ENCODE data around the gene LDB2.

Gene LDB2

GRCh38 chr4:16801356-16801755 is 97.1 kb downstream of the LDB2 start:
- no peak for DNase-seq

DNA sequence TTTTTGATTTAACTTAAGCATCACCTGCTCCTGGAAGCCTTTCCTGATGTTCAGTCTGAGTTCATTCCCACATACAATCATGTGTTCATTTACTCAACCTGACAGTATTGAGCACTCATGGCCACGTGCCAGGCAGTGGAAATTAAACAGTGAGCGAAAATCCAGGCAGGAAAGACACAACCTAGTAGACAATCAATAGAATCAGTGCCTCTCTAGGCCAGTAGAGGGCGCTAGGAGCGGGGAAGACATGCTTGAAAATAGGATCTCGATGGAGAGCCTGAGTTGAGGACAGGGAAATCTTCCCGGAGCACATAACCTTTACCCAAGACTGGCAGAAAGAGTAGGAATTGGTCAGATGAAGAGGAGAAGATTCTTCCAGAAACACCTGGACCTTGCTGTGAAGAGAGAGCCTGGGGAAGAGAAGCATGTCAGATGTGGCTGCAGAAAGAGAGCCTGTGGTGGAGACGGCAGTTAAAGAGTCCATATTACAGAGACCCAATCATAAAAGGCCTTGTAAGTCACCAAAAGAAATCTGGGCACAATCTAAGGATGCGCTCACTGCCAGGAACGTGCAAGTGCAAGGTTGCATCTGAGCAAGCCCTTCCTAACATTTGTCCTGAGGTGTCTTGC is 103.5 kb downstream of the LDB2 start:
- DNase-seq: peak; percentile 37

DNA sequence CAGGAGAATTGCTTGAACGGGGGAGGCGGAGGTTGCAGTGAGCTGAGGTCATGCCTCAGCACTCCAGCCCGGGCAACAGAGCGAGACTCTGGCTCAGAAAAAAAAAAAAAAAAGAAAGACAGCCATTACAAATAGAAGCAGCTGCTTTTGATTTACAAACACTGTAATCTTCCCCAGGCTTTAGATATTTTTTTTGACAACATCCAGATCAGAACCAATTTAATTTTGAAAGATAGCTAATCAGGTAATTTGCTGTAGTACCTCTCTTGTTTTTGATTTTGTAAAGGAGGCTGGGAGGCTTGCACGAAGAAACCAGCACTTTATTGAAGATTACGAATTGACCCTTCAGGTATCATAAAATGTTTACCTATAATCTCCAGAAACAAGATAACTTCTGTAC is 107.0 kb downstream of the LDB2 start:
- no peak for DNase-seq

- no peak for DNase-seq
These were observed 107.9 kb downstream of the LDB2 start for GRCh38 chr4:16790508-16790907.

- DNase-seq: no peak
These were observed 109.6 kb downstream of the LDB2 start for GRCh38 chr4:16788868-16789267.

GRCh38 chr4:16785793-16786527 is 112.5 kb downstream of the LDB2 start:
- no peak for DNase-seq

DNA sequence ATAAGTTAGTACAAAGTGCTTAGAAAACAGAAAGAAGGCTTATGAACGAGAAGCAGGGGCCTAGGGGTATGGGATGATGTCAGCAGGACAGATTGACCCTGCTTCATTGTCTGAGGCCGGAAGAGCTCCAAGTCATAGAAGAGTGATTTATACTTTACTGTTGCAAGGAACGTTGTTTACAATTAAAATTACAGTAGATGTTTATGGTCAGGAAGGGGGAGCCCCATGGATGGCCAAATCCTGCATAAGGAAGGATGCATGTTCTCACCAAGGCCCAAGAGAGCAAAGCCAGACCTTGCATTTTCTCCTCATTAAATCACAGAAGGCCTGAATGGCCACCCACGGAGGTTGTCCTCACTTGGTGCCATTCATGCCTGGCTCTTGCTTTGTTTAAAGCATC is 115.3 kb downstream of the LDB2 start:
- DNase-seq: no peak

DNA sequence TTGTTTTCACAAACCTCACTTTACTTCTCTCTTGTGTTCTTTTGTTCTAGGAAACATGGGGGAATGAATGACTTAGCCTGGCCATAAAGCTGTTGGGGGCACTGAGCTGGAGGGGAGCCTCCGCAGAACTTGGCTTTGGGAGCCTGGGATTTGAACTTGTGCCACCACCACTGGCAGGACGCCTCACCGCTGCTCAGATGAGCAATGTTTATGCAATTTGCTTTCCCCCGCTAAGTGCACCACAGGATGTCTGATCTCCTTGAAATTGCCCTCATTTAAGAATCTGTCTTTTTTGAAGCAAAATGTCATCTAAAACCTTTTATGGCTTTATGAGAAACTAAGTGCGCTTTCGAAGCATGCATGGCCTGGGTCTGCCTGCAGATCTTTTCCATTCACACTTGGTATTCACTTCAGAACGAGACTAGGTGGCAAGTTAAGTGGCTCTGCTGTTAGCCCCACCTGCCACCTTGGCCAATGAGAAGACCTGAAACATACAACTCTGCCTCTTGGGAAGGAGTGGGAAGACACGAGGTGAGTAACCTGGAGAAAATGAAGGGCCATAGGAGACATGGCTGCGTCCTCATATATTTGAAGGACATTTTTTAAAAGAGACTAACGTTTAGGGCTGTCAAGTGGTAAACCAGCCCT is 119.3 kb downstream of the LDB2 start:
- no peak for DNase-seq

DNA sequence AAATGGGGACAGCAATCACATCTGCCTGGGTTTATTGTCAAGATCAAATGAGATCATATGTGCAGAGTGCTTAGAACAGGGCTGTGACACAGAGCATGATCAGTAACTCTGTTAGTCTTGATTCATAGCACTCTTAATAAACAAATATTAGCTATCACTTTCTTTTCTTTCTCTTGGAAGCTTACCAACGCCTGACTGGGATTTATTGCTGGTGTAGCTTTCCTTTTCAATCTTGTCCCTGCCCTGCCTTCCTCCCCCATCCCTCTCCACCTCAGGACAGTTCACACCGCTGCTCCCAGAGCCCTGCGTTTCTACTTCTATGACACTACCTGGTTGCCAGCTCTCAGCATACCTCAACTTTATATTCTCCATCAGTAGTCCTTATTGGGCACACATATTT is 120.7 kb downstream of the LDB2 start:
- no peak for DNase-seq

- no peak for DNase-seq
These were observed 122.9 kb downstream of the LDB2 start for GRCh38 chr4:16775411-16776154.

DNA sequence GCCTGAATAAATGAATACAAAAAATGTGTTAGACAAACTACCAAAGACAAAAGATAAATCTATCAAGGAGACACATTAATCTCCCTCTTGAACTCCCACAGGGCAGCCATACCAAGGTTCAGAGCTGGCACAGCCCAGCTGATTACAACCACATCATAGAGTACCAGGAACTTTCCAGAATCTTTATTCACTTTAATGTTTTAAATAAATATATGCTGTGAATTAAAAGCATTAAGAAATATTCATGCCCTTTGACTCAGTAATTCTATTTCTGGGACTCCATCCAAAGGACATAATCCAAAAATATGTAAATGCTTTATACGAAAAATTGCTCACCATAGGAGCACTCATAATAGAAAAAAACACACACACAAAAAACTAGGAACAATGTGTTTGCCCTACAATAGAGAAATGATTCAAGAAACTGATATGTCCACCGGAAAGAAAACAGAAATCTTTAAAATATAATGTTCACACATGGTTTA is 126.0 kb downstream of the LDB2 start:
- no peak for DNase-seq

DNA sequence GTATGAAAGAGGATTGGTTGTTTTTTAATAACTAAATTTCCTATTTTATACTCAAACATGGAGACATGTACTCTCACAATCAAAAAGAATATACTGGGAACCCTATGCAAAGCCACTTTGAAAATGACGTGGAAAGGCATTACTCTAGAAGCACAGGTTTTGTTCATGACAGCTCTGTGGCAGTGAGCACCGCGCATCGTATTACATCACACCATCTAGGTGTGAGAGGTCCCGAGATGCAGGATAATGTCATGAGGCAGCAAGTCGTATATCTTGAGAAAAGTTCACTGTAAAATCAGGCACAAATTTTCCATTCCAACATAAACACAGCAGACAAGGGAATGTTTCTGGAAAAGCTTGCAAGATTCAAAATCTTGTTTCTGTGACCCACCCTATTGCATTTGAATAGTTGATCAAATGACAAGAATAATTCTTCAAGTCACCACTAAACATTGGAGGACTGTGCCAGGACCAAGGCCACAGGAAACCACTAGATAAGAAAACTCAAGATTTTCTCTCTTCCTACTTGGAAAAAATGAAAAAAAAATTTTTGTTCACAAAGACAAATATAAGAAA is 127.6 kb downstream of the LDB2 start:
- no peak for DNase-seq

- DNase-seq: no peak
These were observed 130.6 kb downstream of the LDB2 start for GRCh38 chr4:16767861-16768260.

DNA sequence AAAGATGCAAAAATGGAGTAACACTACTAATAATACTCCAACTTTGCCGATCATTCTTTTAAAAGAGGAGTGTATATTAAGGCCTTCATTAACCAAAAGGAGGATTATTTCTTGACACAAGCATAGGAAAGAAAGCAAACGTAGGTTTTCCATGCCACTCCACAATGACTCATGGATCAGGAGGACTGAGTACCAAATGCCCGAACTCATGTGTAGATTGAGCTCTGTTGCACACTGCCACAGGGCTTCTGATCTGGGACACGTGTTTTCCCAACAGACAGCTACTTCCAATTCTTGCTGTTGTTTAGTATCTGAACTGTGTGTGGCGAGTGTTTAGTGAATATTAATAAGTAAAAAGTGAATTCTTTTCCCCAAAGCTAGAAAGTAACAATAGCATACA is 131.2 kb downstream of the LDB2 start:
- no peak for DNase-seq

DNA sequence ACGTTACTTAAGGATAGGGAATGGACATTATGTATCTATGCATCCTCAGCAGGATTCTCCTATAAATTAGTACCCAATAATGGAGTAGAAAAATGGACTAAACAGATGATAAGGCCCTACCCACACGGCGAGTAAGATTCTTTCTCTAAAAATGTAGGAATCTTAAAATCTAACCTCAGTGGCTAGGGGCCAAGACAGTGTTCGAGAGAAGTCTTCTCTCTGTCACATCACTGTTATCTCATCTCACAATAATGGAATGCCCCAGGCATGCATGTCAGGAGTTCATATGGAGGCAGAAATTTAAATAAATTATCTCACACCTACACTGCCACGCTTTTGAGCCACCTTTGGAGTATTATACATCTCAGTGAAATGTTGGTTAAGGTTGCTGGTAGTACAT is 132.9 kb downstream of the LDB2 start:
- DNase-seq: no peak

DNA sequence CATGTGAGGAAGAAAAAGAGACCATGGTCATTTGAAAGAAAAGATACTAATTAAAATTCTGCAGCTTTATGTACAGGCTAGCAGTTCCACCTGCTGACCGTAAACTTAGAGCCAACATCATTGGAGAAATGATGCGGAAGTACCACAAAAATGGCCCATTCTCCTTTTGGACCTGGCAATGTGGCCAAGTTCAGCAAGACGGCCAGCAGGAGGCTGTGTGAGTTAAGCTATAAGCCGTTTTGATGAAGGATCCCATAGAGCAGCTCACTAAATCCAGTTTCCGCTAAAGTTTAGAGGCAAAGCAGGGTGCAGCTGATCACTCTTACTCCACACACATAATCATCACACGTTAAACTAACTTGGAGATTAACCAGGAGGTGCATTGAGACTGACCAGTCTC is 133.8 kb downstream of the LDB2 start:
- DNase-seq: no peak

GRCh38 chr4:16760617-16761363 is 137.7 kb downstream of the LDB2 start:
- no peak for DNase-seq

- no peak for DNase-seq
These were observed 138.4 kb downstream of the LDB2 start for GRCh38 chr4:16759931-16760582.

DNA sequence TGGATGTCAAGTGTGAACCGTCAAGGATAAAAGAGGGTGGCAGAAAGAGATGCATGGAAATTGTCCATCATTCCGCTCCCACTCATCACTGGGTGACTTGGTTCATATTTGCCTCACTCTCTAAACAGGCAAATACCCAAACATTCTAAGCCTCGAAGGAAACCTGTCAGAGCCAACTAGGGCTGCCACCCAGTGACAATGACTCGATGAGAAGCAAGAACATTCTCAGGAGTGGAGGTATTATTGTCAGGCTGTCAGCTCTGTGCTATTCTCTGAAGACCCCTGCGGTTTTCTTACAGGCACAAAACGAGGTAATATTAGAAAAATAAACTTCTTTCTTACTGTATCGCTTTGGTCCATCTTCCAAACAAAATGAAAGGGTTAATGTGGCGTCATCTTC is 139.6 kb downstream of the LDB2 start:
- no peak for DNase-seq

DNA sequence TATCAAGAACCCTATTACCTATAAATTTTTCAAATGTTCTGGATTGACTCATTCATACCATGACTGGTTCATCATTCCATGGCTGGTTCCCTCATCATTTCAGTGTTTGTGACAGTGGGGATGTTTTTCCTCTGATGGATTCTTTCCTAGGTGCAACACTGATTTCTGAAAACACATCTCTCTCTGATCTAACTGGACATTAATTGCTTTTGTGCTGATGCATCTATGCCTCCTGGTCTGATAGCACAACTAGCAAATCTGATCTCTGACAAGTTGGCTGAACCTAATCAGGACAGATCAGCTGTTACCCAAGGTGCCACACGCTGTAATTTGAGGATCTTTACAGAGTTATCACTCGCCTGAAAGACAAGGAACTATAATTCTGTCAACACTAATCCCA is 140.2 kb downstream of the LDB2 start:
- DNase-seq: no peak

DNA sequence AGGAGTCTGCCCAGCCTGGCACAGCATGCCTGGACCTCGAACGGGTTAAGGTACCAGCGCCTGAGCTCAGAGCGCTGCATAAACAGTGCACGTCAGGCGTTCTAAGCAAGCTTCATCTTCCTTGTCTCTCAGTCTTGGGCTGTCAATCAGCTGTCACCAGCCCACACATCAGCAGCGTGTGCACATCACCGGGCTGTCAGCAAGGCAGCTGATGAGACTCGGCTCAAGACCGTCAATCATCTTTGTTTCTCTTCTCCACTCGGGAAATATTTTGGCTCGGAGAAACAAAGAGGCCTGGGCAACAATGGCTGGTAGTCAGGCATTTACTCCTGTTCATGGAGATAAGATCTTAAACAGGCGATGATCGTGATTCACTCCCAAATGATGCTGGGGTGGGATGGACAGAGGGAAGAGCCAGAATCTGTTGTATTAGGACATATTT is 141.3 kb downstream of the LDB2 start:
- DNase-seq: no peak

- DNase-seq: no peak
These were observed 144.3 kb downstream of the LDB2 start for GRCh38 chr4:16754104-16754503.
